HL-60/S4 (cell line): ENCODE results near the gene DICER1.

Source experiments
- in situ Hi-C: fragments of 300-500 bp; cut with MboI; formaldehyde crosslinking; loops from 2 replicates; pipeline ENCODE4 v1.14.3; 2022; ENCODE audit warnings: low sequenced_read_pairs

The DICER1 gene

GRCh38 chr14:95125915-95126314, 31.4 kb downstream of the DICER1 start:
- in situ Hi-C loops, result no loop called here

GRCh38 chr14:95125221-95125620, 32.1 kb downstream of the DICER1 start:
- in situ Hi-C loops, result no loop called here

GRCh38 chr14:95123891-95124579, 33.3 kb downstream of the DICER1 start:
- in situ Hi-C loops, result no loop called here

DNA sequence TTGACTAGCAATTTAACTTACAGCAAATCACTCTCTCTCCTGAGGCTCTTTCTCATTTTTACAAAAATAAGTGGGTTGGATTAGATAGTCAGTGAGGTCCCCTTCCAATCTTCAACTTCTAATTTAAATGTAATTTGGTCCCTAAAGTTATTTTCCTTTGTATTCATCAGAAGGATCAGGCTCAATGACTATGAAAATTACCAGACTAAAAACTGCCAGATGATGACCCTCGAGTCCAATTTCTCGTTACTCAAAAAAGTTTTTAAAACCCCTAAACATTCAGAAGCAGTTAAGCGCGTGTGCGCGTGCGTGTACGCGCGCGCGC, 34.7 kb downstream of the DICER1 start:
- in situ Hi-C loops, result no loop called here

GRCh38 chr14:95121911-95122620, 35.3 kb downstream of the DICER1 start:
- in situ Hi-C loops, result no loop called here

- in situ Hi-C loops, result no loop called here
Measured at GRCh38 chr14:95119336-95119735, 38.0 kb downstream of the DICER1 start.

- in situ Hi-C loops, result no loop called here
Measured at GRCh38 chr14:95117937-95118721, 39.2 kb downstream of the DICER1 start.

- in situ Hi-C loops, result no loop called here
Measured at GRCh38 chr14:95113476-95113875, 43.9 kb downstream of the DICER1 start.

DNA sequence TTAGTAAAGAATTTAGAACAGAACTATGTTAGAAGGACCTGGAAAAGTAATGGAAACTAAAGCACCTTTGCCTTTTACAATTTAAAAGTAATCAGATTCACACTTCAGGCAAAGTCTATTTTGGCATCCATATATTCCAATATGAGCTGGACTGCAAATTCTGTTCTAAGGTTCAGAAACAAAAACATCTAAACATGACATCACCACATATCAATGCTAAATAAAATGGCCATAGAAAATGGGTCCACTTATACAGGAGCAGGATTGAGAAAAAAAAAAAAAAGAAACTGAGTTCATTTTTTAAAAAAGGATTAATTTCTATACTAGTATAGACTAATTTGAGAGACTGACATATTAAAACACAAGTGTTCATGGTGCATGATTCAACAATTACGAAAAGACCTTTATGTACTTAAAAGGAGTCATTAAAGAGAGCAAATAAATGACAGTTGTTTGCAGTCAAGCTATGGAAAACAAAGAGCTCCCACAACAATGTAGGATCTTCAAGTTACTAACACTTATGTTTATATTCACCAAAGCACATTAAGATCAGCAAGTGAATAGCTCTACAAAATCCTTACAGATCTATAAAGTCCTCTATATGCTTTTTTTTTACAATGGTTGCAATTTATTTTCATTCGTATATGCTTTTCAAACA, 45.7 kb downstream of the DICER1 start:
- in situ Hi-C loops, result no loop called here

- in situ Hi-C loops, result no loop called here
Measured at GRCh38 chr14:95110178-95110577, 47.2 kb downstream of the DICER1 start.

DNA sequence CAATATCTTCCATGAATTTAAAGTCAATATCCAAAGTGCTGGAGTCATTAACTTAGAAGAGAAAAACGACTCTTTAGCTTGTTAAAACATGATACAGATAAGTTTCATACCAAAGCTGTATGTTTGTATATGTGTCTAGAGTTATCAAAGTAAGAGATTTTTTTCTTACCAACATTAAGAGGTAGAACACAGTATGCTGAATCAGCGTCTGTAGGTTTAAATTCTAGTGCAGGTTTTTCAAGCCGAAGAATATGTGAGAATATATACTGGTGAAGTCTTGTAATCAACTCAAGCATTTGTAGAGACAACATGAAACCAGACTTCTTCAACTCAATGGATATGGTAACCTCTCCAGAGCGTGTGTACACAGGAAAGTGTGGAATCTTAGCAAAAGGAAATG, 49.6 kb downstream of the DICER1 start:
- in situ Hi-C loops, result no loop called here

DNA sequence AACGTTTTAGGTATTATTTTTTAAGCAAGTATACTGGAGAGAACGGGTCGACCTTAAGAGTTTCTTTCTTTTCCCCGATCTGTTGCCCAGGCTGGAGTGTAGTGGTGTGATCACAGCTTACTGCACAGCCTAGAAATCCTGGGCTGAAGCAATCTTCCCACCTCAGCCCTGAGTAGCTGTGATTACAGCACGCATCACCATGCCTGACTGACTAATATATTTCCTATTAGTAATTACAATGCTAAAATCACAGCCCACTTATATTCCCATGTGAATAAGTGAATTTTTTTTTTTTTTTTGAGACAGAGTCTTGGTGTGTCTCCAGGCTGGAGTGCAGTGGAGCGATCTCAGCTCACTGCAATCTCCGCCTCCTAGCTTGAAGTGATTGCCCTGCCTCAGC, 50.4 kb downstream of the DICER1 start:
- in situ Hi-C loops, result no loop called here

GRCh38 chr14:95104911-95105310, 52.4 kb downstream of the DICER1 start:
- in situ Hi-C loops, result no loop called here

- in situ Hi-C loops, result no loop called here
Measured at GRCh38 chr14:95102680-95103044, 54.7 kb downstream of the DICER1 start.

DNA sequence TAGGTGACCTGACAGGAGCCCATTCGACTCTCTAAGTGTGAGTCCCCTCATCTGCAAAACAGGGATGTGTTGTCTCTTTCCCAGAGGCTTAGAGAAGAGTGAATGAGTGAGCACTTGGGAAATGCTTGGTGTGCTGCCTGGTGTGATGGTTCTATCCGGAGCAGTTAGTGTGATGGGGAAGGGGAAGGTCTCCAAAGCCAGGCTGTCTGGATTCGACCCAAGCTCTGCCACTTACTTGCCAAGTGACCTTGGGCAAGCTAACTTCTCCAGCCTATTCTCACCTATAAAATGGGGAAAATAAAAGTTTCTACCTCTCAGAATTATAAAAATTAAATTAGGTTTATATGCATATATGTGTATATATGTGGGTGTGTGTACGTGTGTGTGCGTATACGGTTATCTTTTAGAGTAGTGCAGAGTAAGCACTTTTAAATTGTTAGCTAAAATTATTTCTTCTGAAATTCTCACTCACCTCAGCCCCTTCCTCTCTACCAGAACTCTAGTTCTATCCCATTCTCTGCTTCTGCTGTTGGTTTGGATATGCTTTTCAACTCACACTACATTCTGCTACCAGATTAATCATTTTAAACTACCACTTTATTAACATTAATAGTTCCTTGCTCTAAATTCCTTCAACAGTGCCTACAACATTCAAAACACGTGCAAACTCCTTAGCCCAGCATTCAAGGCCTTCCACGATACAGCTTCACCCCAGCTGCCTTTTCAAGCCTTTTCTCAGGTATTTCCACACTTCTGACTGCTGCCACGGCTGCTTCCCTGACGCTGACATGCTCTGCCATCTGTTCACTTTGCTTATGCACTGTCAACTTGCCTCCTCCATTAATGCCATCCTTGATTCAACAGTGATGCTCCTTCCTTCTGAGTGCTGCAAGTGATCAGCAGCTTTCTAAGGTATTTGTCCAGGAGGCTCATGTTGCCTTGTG, 55.3 kb downstream of the DICER1 start:
- in situ Hi-C loops, result no loop called here

GRCh38 chr14:95098984-95099599, 58.2 kb downstream of the DICER1 start:
- in situ Hi-C loops, result no loop called here

DNA sequence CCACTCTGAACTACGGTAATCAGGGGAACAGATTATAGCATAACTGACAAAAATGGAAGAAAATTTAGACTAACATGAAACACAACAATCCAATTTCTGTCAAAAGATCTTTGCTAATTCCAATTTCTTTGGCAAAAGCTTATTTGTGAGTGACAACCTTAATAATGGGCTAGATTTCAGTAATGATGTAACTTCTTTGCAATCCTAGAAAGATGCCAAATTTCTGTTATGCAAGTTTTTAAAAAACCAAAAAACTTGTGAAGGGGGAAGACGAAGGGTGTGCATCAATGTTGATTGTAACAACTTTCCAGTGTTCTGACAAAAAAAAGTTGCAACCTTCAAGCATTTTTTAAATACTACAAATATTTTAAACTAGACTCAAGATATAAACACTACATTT, 59.9 kb downstream of the DICER1 start:
- in situ Hi-C loops, result no loop called here

DNA sequence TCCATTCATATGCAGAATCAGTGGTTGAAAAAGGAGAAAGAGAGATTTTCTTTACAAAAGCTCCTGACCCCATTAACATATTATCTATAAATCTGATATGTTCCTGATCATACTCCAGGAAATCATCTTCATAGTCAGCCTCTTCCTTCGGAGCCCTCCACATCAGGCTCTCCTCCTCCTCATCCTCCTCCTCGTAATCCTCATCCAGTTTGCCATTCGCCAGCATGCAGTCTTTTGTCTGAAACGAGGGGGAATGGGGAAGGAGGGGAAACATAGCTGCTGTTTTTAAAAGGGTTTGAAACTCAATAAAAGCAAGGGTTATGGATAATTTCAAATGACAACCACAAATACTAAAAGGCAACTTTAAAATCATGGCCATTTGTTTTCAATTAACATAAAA, 60.9 kb downstream of the DICER1 start:
- in situ Hi-C loops, result no loop called here

DNA sequence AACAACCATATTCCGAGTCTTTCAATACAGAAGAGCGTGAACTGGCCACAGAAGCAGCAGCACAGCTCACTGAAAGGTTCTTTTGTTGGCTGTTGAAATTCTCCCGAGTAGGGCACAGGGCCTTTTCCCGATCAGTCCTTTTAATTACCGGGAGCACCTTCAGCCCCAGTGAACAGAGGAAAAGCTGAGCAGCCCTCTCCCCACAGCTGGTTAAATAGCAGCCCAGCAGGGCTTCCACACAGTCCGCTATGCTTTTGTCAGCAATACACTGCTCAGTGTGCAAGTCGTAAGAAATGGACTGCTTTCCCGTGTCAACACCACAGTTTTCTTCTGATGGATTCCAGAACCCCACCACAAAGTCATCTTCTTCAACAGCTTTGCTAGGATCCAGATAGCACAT, 61.3 kb downstream of the DICER1 start:
- in situ Hi-C loops, result no loop called here

DNA sequence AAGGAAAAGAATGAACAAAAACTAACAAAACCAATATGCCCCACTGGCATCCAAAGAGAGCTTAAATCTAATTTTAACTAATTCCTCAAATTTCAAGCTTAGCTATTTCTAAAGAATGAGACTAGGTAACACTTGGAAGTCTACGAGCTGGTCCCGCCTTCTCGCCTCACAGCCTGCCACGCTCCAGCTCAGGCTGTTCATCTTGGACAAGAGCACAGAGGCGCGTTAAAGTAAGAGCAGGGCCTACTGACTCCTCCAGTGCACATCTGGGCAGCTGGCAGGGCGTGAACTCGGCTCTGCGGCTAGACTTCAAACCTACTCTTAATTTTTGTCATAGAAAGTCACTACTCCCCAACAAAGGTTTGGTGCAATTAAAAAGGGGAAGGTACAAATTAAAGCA, 64.6 kb downstream of the DICER1 start:
- in situ Hi-C loops, result no loop called here
